RPMI7951 (cell line): ENCODE data around the gene PCSK1N. TPM values are rescaled to one million over a fixed set of nuclear protein-coding genes. Genes with fewer than 3 reads are reported as not detected.
A peak's percentile ranks its signal among the peaks of the same experiment; 100 is the strongest.
"Not testable (repeated sequence)": the region's sequence is repeated elsewhere in the genome, so short reads cannot be mapped to it uniquely, and the experiment has no call there.

Experiments
- DNase-seq: peaks from one replicate; pipeline ENCODE4 v3.0.0-alpha.2; 2012; ENCODE audit warnings: low read depth
- total RNA-seq: library from RNA; depleted of rRNA; stranded (reverse); fragments of >200 nt; shearing (Covaris generic); gene quantifications from 2 replicates; pipeline ENCODE4 v1.2.3, GENCODE V29; 2014

Gene PCSK1N
- total RNA-seq, 1 experiment from 2014 or later: 0.36 TPM

DNA sequence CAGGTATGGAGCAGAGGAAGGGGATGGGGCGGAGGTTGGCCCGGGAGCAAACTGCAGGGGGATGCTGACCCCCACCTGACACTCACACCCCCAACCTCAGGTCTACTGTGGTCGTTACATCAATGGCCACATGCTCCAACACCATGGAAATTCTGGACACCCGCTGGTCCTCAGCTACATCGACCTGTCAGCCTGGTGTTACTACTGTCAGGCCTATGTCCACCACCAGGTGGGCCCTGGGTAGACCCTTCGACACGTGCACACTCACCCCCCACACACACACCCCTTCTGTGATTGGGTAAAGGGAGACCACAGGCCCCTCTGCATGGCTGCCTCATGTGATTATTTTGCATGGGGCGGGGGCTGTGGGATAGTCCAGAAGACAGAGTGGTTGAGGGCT is 11.3 kb downstream of the PCSK1N start:
- no peak for DNase-seq

- DNase-seq: no peak
These were observed 12.4 kb downstream of the PCSK1N start for GRCh38 chrX:48823053-48823452.

GRCh38 chrX:48819394-48819793 is 16.0 kb downstream of the PCSK1N start:
- DNase-seq: not testable (repeated sequence)

- no peak for DNase-seq
These were observed 16.5 kb downstream of the PCSK1N start for GRCh38 chrX:48818866-48819265.

- DNase-seq: no peak
These were observed 17.3 kb downstream of the PCSK1N start for GRCh38 chrX:48818098-48818497.

GRCh38 chrX:48816014-48816810 is 19.2 kb downstream of the PCSK1N start:
- no peak for DNase-seq

DNA sequence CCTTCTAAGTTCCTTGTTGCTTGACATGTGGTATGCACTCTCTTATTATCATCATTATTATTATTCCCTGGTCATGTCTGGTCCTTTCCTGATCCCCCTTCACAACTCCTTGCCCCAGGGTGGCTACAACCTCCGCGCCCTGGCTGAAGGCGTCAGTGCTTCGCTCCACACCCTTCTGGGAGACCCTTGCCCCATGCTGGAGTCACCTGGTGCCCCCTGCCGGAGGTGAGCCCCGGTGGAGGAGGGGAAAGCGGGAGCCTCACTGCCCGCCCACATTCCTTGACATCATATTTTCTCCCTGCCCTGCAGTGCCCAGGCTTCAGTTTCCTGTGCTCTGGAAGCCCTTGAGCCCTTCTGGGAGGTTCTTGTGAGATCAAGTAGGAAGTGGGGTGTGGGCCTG is 20.1 kb downstream of the PCSK1N start:
- no peak for DNase-seq

DNA sequence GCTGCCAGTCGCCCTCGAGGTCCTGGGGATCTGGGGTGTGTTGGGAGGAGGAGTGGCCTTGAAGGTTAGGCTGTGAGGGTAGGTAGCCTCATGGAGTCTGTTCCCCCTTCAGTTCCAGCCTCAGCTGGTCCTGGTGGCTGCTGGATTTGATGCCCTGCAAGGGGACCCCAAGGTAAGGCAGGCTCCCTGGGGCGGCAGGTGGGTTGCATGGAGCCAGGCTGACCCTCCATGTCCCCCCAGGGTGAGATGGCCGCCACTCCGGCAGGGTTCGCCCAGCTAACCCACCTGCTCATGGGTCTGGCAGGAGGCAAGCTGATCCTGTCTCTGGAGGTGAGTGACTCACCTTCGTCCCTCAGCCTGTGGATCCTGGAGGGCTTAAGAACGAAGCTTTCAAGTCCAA is 20.7 kb downstream of the PCSK1N start:
- no peak for DNase-seq

DNA sequence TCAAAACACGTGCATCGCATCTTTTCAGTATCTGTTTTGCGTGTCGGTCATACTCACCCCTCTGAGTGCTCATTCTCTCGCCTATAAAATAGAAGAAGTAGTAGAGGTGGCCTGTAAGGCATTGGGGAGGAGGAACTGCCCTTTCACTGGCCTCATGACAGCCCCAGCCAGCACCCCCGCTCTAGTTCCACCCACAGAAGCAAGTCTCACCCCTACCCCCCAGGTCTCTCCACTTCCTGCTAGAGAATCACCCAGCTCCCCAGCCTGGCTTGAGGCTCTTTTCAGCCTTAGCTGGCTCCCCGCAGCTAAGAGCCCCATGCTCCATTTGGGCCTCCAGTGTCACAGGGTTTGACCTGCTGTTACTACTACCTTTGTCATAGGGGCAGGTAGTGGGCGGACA is 21.8 kb downstream of the PCSK1N start:
- DNase-seq: no peak

DNA sequence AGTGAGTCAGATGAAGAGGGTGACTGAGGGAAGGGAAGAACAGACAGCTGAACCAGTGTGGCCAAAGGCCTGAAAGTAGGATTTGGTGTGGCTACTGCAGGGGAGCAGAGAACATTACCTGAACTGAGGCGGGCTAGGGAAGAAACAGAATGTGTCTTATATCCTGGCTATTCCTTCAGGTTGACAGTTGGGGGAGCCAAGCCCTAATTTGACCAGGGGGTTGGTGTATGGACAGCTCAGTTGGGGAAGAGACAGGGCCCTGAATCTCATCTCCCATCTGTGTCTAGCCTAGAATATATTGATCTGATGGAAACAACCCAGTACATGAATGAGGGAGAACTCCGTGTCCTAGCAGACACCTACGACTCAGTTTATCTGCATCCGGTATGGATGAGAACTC is 29.3 kb downstream of the PCSK1N start:
- DNase-seq: no peak

- DNase-seq: peak; percentile 21
These were observed 32.6 kb downstream of the PCSK1N start for GRCh38 chrX:48802905-48803200.

DNA sequence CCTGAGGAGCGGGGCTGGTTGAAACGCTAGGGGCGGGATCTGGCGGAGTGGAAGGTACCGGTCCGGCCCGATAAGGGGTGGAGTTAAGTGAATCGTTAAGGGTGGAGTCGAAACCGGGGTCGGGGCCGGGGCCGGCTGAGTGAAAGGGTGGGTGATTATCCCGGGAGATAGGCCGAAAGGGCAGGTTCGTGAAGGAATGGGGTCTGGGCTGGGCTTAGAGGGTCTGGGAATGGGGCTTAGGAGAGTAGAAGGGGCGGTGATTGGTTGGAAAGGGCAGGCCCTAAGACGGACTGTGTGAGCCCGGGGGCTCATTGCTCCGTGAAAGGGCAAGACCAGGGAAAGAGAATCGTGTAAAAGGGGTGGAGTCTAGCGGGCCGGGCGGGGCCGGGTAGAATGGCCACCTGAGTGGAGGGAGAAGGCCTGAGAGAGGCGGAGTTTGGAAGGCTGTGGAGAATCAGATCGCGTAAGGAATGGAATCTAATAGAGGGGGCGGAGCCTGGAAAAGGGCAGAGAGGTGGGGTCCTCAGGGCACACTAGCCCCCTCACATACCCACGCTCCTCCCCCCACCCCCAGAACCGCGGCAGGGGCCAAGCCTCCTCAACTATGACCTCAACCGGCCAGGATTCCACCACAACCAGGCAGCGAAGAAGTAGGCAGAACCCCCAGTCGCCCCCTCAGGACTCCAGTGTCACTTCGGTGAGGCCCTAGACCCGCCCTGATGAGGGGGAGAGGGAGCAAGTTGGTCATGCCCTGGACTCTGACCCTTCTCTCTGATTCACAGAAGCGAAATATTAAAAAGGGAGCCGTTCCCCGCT is 33.1 kb downstream of the PCSK1N start:
- DNase-seq: peak; percentile 90

GRCh38 chrX:48801280-48802088 is 33.9 kb downstream of the PCSK1N start, which contains the start of gene HDAC6:
HDAC6 (plus strand) TSS chrX:48802067; CDS start chrX:48802693, 626 bp downstream.
- peak; percentile 99 for DNase-seq

- DNase-seq: no peak
These were observed 34.7 kb downstream of the PCSK1N start for GRCh38 chrX:48800574-48801279.

DNA sequence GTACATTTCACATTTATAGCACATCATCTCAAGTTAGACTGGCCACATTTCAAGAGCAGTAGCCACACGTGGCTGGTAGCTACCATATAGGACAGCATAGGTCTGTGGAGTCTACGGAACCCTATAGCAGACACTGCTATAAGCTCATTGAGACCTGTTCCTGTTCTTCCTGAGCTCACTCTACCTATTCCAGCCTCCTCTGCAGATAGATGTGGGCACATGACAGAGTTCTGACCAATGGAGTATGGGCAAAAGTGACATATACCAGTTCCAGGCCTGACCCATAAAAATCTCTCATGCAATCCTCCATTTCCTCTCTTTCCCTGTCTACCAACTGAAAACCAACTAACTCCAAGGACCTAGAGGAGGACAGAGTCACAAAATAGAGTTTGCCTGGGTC is 37.1 kb downstream of the PCSK1N start:
- DNase-seq: no peak

DNA sequence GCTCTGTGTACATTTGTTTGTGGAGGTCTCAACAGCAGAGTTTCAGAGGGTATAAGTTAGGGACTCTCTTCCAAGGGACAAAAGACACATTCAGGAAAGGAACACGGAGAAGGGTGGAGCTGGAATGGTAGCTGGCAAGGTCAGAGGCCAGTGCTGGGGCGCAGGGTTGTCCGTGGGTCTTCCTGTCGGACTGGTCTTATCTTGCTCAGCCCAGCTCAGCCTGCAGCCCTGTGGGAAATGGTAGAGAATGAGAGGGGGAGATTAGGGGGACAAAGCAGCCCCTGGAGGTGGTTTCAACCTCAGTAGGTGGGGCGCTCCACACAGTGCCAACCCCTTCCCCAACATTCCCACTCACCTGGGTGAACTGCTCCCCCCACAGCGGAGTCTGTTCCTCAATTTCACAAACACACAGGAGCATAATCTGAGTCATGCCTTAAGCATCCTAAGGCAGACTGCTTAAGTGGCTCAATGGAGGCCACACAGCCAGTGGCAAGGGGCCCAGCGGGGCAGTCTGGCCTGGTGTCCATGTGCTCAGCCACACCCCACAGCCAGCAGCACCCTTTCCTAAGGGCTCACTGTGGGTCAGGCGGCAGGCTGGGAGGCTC is 40.4 kb downstream of the PCSK1N start:
- DNase-seq: peak; percentile 76

- no peak for DNase-seq
These were observed 41.0 kb downstream of the PCSK1N start for GRCh38 chrX:48794340-48794910.

- no peak for DNase-seq
These were observed 41.5 kb downstream of the PCSK1N start for GRCh38 chrX:48793935-48794334.

DNA sequence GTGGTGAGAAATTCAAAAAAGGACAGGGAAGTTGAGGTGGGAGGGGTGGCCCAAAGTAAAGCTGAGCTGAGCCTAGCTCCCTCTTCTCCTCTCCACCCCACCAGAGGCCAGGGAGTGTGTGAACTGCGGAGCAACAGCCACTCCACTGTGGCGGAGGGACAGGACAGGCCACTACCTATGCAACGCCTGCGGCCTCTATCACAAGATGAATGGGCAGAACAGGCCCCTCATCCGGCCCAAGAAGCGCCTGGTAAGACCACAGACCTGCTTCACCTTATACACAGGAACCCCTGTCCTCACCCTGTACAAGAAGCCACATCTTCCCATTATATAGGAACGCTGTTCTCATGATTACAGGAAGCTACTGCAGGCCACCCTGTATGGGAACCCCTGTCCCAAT is 43.2 kb downstream of the PCSK1N start:
- DNase-seq: no peak

- no peak for DNase-seq
These were observed 44.2 kb downstream of the PCSK1N start for GRCh38 chrX:48791063-48791820.
